GM12891 (cell line): ENCODE data around the gene ASCC2.

Source experiments
- PAX5 ChIP-seq: IDR thresholded peaks from 2 replicates; pipeline ENCODE4 v1.6.1; 2011; ENCODE audit warnings: low read length, moderate library complexity, mild to moderate bottlenecking; ENCODE audit not compliant: insufficient read depth, severe bottlenecking
- POLR2A ChIP-seq: IDR thresholded peaks from 2 replicates; pipeline ENCODE4 v1.6.1; 2011; ENCODE audit warnings: low read depth, low read length, control low read depth
- POLR2AphosphoS5 ChIP-seq: IDR thresholded peaks from 2 replicates; pipeline ENCODE4 v1.6.1; 2011; ENCODE audit warnings: low read depth, low read length, control low read depth
- POU2F2 ChIP-seq: IDR thresholded peaks from 2 replicates; pipeline ENCODE4 v1.6.1; 2011; ENCODE audit warnings: low read depth, mild to moderate bottlenecking, control low read depth, low read length, moderate library complexity
- SPI1 ChIP-seq: IDR thresholded peaks from 2 replicates; pipeline ENCODE4 v1.6.1; 2011; ENCODE audit warnings: low read depth, low read length, control low read depth
- TAF1 ChIP-seq: IDR thresholded peaks from 2 replicates; pipeline ENCODE4 v1.6.1; 2011; ENCODE audit warnings: low read depth, low read length, control low read depth

DNA sequence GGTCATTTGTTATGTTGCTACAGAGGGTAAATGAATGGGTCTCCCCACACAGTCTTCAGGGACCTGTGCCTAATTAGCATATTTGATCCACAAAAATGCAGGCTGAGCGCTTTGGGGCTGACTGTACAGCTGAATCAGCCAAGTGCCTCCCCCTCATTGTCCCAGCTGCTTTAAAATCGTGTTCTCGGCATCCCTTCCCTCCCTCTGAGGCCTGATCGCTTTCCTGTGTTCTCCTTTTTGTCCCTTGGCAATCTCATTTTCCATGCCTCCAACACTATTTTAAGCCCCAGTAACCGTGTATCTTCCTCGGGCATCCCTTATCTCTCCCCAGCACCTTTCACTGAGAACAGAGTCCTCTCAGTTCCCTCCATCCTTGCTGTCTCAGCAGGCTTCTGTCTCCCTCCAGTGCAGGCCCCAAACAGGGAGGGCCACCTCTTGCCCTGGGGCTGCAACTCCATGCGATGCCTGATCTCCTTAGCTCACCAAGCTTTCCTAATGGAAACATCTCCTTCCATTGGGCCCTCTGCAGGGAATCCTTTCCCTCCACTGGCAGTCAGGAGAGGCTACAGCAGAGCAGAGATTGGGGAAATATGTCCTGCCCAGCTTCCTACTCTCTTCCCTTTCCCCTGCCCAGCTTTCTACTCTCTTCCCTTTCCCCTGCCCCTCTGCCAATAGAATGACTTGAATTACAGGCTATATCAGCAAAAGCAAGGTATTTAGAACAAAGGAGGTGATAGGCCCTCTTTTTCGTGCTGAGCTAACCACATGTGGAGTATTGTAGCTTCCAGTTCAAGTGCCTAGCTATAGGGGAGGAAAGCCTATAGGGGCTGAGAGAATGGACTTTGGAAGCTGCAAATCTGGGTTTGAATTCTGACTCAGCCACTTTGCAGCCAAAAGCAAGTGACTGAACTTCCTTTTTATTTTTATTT, 57.1 kb downstream of the ASCC2 start:
- no peak for TF ChIP-seq POU2F2
- TF ChIP-seq POLR2A: no peak
- no peak for TF ChIP-seq POLR2AphosphoS5
- TF ChIP-seq TAF1: no peak
- TF ChIP-seq PAX5: no peak
- no peak for TF ChIP-seq SPI1
